GM23248 (cell line): Measurements from ENCODE around the gene FASTKD1. TPM values are rescaled to one million over a fixed set of nuclear protein-coding genes. Genes with fewer than 3 reads are reported as not detected.

Source experiments
- DNase-seq: peaks from one replicate; pipeline ENCODE4 v3.0.0-alpha.2; 2015
- H2AFZ ChIP-seq: fragments of 200-600 bp; sonication (generic); 2 replicates; pipeline ENCODE4 v1.6.1; 2016; ENCODE audit warnings: antibody characterized with exemption
- H3F3A ChIP-seq: fragments of 200-600 bp; sonication (generic); 2 replicates; pipeline ENCODE4 v1.6.1; 2016; ENCODE audit warnings: mild to moderate bottlenecking, antibody characterized with exemption, mixed run types; ENCODE audit not compliant: insufficient read depth
- H3K27ac ChIP-seq: fragments of 200-600 bp; sonication (generic); 2 replicates; pipeline ENCODE4 v1.5.1; 2016; ENCODE audit warnings: mild to moderate bottlenecking
- H3K27me3 ChIP-seq: fragments of 200-600 bp; sonication (generic); replicated peaks from 2 replicates; pipeline ENCODE4 v1.6.1; 2016; ENCODE audit warnings: mild to moderate bottlenecking; ENCODE audit not compliant: insufficient read depth
- H3K36me3 ChIP-seq: fragments of 200-600 bp; sonication (generic); 2 replicates; pipeline ENCODE4 v1.6.1; 2016; ENCODE audit warnings: low read depth, mild to moderate bottlenecking
- H3K4me1 ChIP-seq: fragments of 200-600 bp; sonication (generic); 2 replicates; pipeline ENCODE4 v1.6.1; 2016; ENCODE audit warnings: mild to moderate bottlenecking; ENCODE audit not compliant: insufficient read depth
- H3K4me2 ChIP-seq: fragments of 200-600 bp; sonication (generic); one replicate; pipeline ENCODE4 v1.6.1; 2016; ENCODE audit warnings: mild to moderate bottlenecking; ENCODE audit not compliant: unreplicated experiment
- H3K4me3 ChIP-seq: fragments of 200-600 bp; sonication (generic); 2 replicates; pipeline ENCODE4 v1.5.1; 2016; ENCODE audit warnings: mild to moderate bottlenecking
- H3K79me2 ChIP-seq: fragments of 200-600 bp; sonication (generic); 2 replicates; pipeline ENCODE4 v1.6.1; 2016; ENCODE audit warnings: mild to moderate bottlenecking; ENCODE audit not compliant: insufficient read depth
- H3K9ac ChIP-seq: fragments of 200-600 bp; sonication (generic); 2 replicates; pipeline ENCODE4 v1.6.1; 2016; ENCODE audit warnings: mild to moderate bottlenecking
- H3K9me2 ChIP-seq: fragments of 200-600 bp; sonication (generic); 2 replicates; pipeline ENCODE4 v1.6.1; 2016; ENCODE audit warnings: mixed run types, mild to moderate bottlenecking, moderate library complexity; ENCODE audit not compliant: insufficient read depth
- H3K9me3 ChIP-seq: fragments of 200-600 bp; sonication (generic); one replicate; pipeline ENCODE4 v1.6.1; 2017; ENCODE audit warnings: low read depth
- H4K20me1 ChIP-seq: fragments of 200-600 bp; sonication (generic); 2 replicates; pipeline ENCODE4 v1.6.0; 2016; ENCODE audit not compliant: insufficient read depth
- EZH2 ChIP-seq: fragments of 200-600 bp; sonication (generic); IDR thresholded peaks from 2 replicates; pipeline ENCODE4 v1.6.1; 2018; ENCODE audit warnings: antibody characterized with exemption, mild to moderate bottlenecking; ENCODE audit not compliant: insufficient read depth, poor library complexity, severe bottlenecking
- EZH2phosphoT487 ChIP-seq: fragments of 200-600 bp; sonication (generic); IDR thresholded peaks from 2 replicates; pipeline ENCODE4 v1.6.1; 2018; ENCODE audit warnings: antibody characterized with exemption, moderate library complexity, mild to moderate bottlenecking, low read depth; ENCODE audit not compliant: insufficient read depth
- WGBS, 2 experiments: methylation state at CpG; one replicate each; pipeline ENCODE4 v1.1.6; 2015 to 2017; ENCODE audit warnings: low lambda C conversion rate in 2 of 2, low coverage in 1 of 2; ENCODE audit errors: missing lambda C conversion rate in 2 of 2; 5-methylcytosine and 5-hydroxymethylcytosine counted together
- in situ Hi-C: fragments of 300-500 bp; cut with MboI; formaldehyde crosslinking; loops from 2 replicates; pipeline ENCODE4 v1.15.0; 2020
- polyA plus RNA-seq: library from polyadenylated mRNA; unstranded; fragments of >200 nt; fragmentation: Nextera tagmentation; extraction: Ambion mirVana; gene quantifications from 2 replicates; pipeline ENCODE4 v1.2.1, GENCODE V29; 2016
- total RNA-seq: library from RNA; depleted of rRNA; stranded (reverse); fragments of >200 nt; shearing (Covaris generic); gene quantifications from 2 replicates; pipeline ENCODE4 v1.2.3, GENCODE V29; 2014

Gene FASTKD1
- total and polyA plus RNA-seq, 2 experiments from 2014 or later = 17.7 to 18.8 TPM

DNA sequence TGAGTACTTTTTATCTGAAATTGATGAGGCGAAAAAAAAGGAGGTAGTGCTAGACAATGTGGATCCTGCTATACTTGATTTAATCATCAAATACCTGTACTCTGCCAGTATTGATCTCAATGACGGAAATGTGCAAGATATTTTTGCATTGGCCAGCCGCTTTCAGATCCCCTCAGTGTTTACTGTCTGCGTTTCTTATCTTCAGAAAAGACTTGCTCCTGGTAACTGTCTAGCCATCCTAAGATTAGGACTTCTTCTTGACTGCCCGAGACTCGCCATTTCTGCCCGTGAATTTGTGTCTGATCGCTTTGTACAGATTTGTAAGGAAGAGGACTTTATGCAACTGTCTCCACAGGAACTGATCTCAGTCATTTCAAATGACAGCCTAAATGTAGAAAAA, 63.7 kb downstream of the FASTKD1 start:
- WGBS, 2 experiments = 95 to 96% methylated on average over 8 of the region's 8 CpGs
- no peak overlapping the region for H3K4me3 ChIP-seq
- no peak overlapping the region for H2AFZ ChIP-seq
- DNase-seq = no peak
- no peak overlapping the region for H3K4me2 ChIP-seq
- H3K4me1 ChIP-seq = peaks cover 9% of the 10 kb centered on the region
- H3K9ac ChIP-seq = no peak overlapping the region
- H3K79me2 ChIP-seq = no peaks in the 10 kb centered on the region
- H3K36me3 ChIP-seq = no peaks in the 10 kb centered on the region
- no peaks in the 10 kb centered on the region for H3K9me3 ChIP-seq
- H3K9me2 ChIP-seq = no peaks in the 10 kb centered on the region
- TF ChIP-seq EZH2 = no peak
- no peak for TF ChIP-seq EZH2phosphoT487
- in situ Hi-C loops = no loop called here
- no peaks in the 10 kb centered on the region for H3K27me3 ChIP-seq
- no peaks in the 10 kb centered on the region for H4K20me1 ChIP-seq
- H3K27ac ChIP-seq = no peak overlapping the region
- peaks cover 11% of the 10 kb centered on the region; the same call in 1 of the 2 replicates for H3F3A ChIP-seq

DNA sequence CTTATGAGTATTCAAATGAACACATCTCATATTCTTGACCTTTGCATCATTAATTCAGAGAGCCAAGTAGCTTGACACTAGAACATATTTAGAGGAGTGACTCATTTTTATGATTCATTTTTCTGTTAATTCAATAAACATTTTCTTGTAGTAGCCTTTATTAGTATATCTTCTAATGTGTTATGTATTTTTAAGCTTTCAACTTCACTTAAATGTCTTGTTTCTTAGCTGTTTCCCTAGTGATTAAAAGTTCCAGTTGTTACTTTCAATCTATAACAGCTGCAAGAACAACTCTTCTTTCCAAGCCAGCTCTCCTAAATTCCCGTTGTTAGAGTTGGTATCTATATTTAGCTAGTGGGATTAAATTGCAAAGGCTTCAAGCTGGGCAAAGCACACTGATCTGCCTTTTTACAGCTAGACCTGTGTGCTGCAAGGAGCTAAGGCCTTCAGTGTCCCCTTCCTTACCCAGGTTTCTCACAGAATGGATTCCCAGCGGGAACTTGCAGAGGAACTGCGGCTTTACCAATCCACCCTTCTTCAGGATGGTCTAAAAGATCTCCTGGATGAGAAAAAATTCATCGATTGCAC, 64.3 kb downstream of the FASTKD1 start, which contains the start of gene KLHL41:
KLHL41 (plus strand) TSS at position 405 of the 588 bp plus-strand sequence; CDS start at position 482, 77 bp downstream.
- Histone ChIP-seq H3K4me2 (peak within 1 kb of the TSS; percentile 6), H2AFZ (no peak within 1 kb of the TSS), H3K9me2 (no peaks in the 10 kb centered on the region), H3K79me2 (no peaks in the 10 kb centered on the region), H3K27me3 (no peaks in the 10 kb centered on the region), H3K27ac (no peak within 1 kb of the TSS), H3K36me3 (no peaks in the 10 kb centered on the region), H3F3A (peaks cover 11% of the 10 kb centered on the region; the same call in 1 of the 2 replicates), H4K20me1 (no peaks in the 10 kb centered on the region), H3K4me3 (no peak within 1 kb of the TSS), H3K4me1 (peaks cover 9% of the 10 kb centered on the region), H3K9me3 (no peaks in the 10 kb centered on the region), H3K9ac (no peak within 1 kb of the TSS)
- TF ChIP-seq EZH2 (no peak), EZH2phosphoT487 (no peak)
- peak; percentile 48 for DNase-seq
- in situ Hi-C loops = no loop called here
- 74 to 75% methylated on average over 4 of the region's 4 CpGs for WGBS, 2 experiments

DNA sequence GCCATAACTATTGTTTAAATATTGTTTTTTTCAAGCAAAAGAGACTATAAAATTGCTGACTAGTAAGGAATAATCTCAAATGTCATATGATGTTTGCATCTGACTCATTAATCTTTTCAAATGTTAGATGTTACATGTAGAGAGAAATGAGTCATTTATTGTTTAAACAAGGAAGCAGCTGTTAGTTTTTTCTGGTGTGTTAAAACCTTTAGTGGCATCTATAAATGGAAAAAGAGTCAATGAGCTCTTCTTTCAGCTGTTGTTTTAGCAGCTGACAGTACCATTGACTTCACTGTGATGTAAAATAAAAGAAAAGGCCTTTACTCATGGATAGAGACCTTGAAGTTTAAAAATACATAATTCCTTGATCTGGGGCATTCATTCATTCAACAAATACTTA, 66.0 kb downstream of the FASTKD1 start:
- Histone ChIP-seq H3K27me3 (no peaks in the 10 kb centered on the region), H3K4me1 (peaks cover 9% of the 10 kb centered on the region), H4K20me1 (no peaks in the 10 kb centered on the region), H3K36me3 (no peaks in the 10 kb centered on the region), H3K9ac (no peak overlapping the region), H2AFZ (no peak overlapping the region), H3K4me3 (no peak overlapping the region), H3K4me2 (no peak overlapping the region), H3F3A (peaks cover 11% of the 10 kb centered on the region; the same call in 1 of the 2 replicates), H3K27ac (peak overlapping the region; percentile 13; the same call in 1 of the 2 replicates), H3K9me2 (no peaks in the 10 kb centered on the region), H3K79me2 (no peaks in the 10 kb centered on the region), H3K9me3 (no peaks in the 10 kb centered on the region)
- peak; percentile 69 for DNase-seq
- in situ Hi-C loops = no loop called here
- TF ChIP-seq EZH2 = no peak
- no peak for TF ChIP-seq EZH2phosphoT487

DNA sequence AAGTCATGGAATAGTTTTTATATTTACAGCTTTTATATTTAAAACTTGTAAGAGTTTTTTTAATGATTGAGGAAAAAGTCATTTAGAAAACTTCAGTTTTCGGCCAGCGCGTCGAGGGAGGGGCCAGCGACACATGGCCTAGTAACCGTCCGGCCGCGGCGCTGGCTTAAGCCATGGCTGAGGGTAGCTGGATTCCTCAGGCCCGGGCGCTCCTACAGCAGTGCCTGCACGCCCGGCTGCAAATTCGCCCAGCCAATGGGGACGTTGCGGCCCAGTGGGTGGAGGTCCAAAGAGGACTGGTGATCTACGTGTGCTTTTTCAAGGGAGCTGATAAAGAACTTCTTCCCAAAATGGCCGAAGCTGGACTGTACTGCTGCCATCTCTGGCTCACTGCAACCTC, 69.0 kb downstream of the FASTKD1 start:
- no peaks in the 10 kb centered on the region for H3K79me2 ChIP-seq
- H3K4me2 ChIP-seq = no peak overlapping the region
- TF ChIP-seq EZH2 (no peak), EZH2phosphoT487 (no peak)
- WGBS, 2 experiments = 98 to 99% methylated on average over 19 of the region's 19 CpGs
- no peak overlapping the region for H3K9ac ChIP-seq
- H2AFZ ChIP-seq = no peak overlapping the region
- peaks cover 9% of the 10 kb centered on the region for H3K4me1 ChIP-seq
- no peak overlapping the region for H3K4me3 ChIP-seq
- H3K27ac ChIP-seq = no peak overlapping the region
- H3K9me2 ChIP-seq = no peaks in the 10 kb centered on the region
- peaks cover 11% of the 10 kb centered on the region; the same call in 1 of the 2 replicates for H3F3A ChIP-seq
- no peaks in the 10 kb centered on the region for H4K20me1 ChIP-seq
- DNase-seq = no peak
- in situ Hi-C loops = no loop called here
- H3K9me3 ChIP-seq = no peaks in the 10 kb centered on the region
- no peaks in the 10 kb centered on the region for H3K27me3 ChIP-seq
- peaks cover 4% of the 10 kb centered on the region; the same call in 1 of the 2 replicates for H3K36me3 ChIP-seq
